OCI-LY1 (cell line): ENCODE measurements around the gene PHETA2.

Experiments
- H2AFZ ChIP-seq: fragments of 200-600 bp; sonication (generic), shearing (Covaris generic); 2 replicates; pipeline ENCODE4 v1.6.0; 2014; ENCODE audit warnings: antibody characterized with exemption, mild to moderate bottlenecking, low read length
- H3F3A ChIP-seq: fragments of 200-600 bp; sonication (generic), shearing (Covaris generic); 2 replicates; pipeline ENCODE4 v1.6.0; 2014; ENCODE audit warnings: mild to moderate bottlenecking, antibody characterized with exemption, low read length, moderate library complexity; ENCODE audit not compliant: insufficient read depth
- H3K27ac ChIP-seq: fragments of 200-600 bp; sonication (generic); 2 replicates; pipeline ENCODE4 v1.5.1; 2014; ENCODE audit warnings: low read length, mixed run types, mild to moderate bottlenecking, low read depth; ENCODE audit not compliant: poor library complexity, severe bottlenecking
- H3K27me3 ChIP-seq: fragments of 200-600 bp; sonication (generic); 2 replicates; pipeline ENCODE4 v1.6.0; 2014; ENCODE audit warnings: antibody characterized with exemption, mild to moderate bottlenecking, low read length, moderate library complexity; ENCODE audit not compliant: insufficient read depth
- H3K36me3 ChIP-seq: fragments of 200-600 bp; sonication (generic); 2 replicates; pipeline ENCODE4 v1.6.1; 2014; ENCODE audit warnings: mild to moderate bottlenecking, antibody characterized with exemption, low read length, moderate library complexity, mixed read lengths; ENCODE audit not compliant: insufficient read depth
- H3K4me1 ChIP-seq: fragments of 200-600 bp; sonication (generic); 2 replicates; pipeline ENCODE4 v1.5.1; 2014; ENCODE audit warnings: mild to moderate bottlenecking, low read length, moderate library complexity; ENCODE audit not compliant: insufficient read depth, severe bottlenecking
- H3K4me2 ChIP-seq: fragments of 200-600 bp; sonication (generic), shearing (Covaris generic); 2 replicates; pipeline ENCODE4 v1.6.1; 2014; ENCODE audit warnings: low read length
- H3K4me3 ChIP-seq: fragments of 200-600 bp; sonication (generic); 2 replicates; pipeline ENCODE4 v1.5.1; 2014; ENCODE audit warnings: low read length, low read depth, mild to moderate bottlenecking, mixed read lengths; ENCODE audit not compliant: poor library complexity, severe bottlenecking
- H3K79me2 ChIP-seq: fragments of 200-600 bp; shearing (Covaris generic); 2 replicates; pipeline ENCODE4 v1.6.1; 2016; ENCODE audit warnings: mixed run types, low read length, mixed read lengths; ENCODE audit not compliant: insufficient read depth
- H3K9ac ChIP-seq: fragments of 200-600 bp; sonication (generic), shearing (Covaris generic); 2 replicates; pipeline ENCODE4 v1.6.1; 2014; ENCODE audit warnings: mild to moderate bottlenecking, low read length, mixed read lengths
- H3K9me2 ChIP-seq: fragments of 200-600 bp; sonication (generic), shearing (Covaris generic); 2 replicates; pipeline ENCODE4 v1.6.1; 2014; ENCODE audit warnings: low read depth, mild to moderate bottlenecking, low read length, mixed read lengths
- H3K9me3 ChIP-seq: fragments of 200-600 bp; shearing (Covaris generic); 2 replicates; pipeline ENCODE4 v1.6.1; 2014; ENCODE audit warnings: low read length, mixed read lengths
- H4K20me1 ChIP-seq: fragments of 200-600 bp; sonication (generic), shearing (Covaris generic); 2 replicates; pipeline ENCODE4 v1.6.0; 2016; ENCODE audit warnings: mild to moderate bottlenecking, low read length; ENCODE audit not compliant: insufficient read depth
- CTCF ChIP-seq: fragments of 200-600 bp; sonication (generic), shearing (Covaris generic); IDR thresholded peaks from 2 replicates; pipeline ENCODE4 v1.5.1; 2017; ENCODE audit warnings: mild to moderate bottlenecking, antibody characterized with exemption, low read length, moderate library complexity, mixed read lengths
- EZH2 ChIP-seq: fragments of 200-600 bp; sonication (generic), shearing (Covaris generic); IDR thresholded peaks from 2 replicates; pipeline ENCODE4 v1.8.0; 2017; ENCODE audit warnings: borderline replicate concordance, mixed run types, mild to moderate bottlenecking, antibody characterized with exemption, low read length, moderate library complexity, mixed read lengths

Gene PHETA2

GRCh38 chr22:42079319-42080251 is 5.5 kb downstream of the PHETA2 start, which contains the start of gene SMDT1:
Gene SMDT1, plus strand, starts transcription at chr22:42079700. Its CDS starts 69 bp downstream, at chr22:42079769.
- Histone ChIP-seq H3K9me2 (no peaks in the 10 kb centered on the region), H3K4me1 (peaks cover 17% of the 10 kb centered on the region), H3K4me3 (peak within 1 kb of the TSS; percentile 81), H3K27ac (peak within 1 kb of the TSS; percentile 79), H3K4me2 (peak within 1 kb of the TSS; percentile 74), H3F3A (no peaks in the 10 kb centered on the region), H2AFZ (no peak within 1 kb of the TSS), H3K9ac (peak within 1 kb of the TSS; percentile 90), H3K27me3 (no peaks in the 10 kb centered on the region), H3K9me3 (no peaks in the 10 kb centered on the region), H3K36me3 (peaks cover 30% of the 10 kb centered on the region), H4K20me1 (no peaks in the 10 kb centered on the region), H3K79me2 (peaks cover 11% of the 10 kb centered on the region)
- no peak for TF ChIP-seq CTCF
- TF ChIP-seq EZH2 = no peak

- H3K9me2 ChIP-seq = no peaks in the 10 kb centered on the region
- no peak overlapping the region for H2AFZ ChIP-seq
- peaks cover 38% of the 10 kb centered on the region for H3K36me3 ChIP-seq
- H3K27ac ChIP-seq = peak overlapping the region; percentile 79
- TF ChIP-seq EZH2 = no peak
- TF ChIP-seq CTCF = no peak
- peaks cover 17% of the 10 kb centered on the region for H3K4me1 ChIP-seq
- H3K4me2 ChIP-seq = peak overlapping the region; percentile 74
- no peaks in the 10 kb centered on the region for H4K20me1 ChIP-seq
- H3K4me3 ChIP-seq = peak overlapping the region; percentile 81
- peak overlapping the region; percentile 90 for H3K9ac ChIP-seq
- H3K27me3 ChIP-seq = no peaks in the 10 kb centered on the region
- no peaks in the 10 kb centered on the region for H3K9me3 ChIP-seq
- peaks cover 11% of the 10 kb centered on the region for H3K79me2 ChIP-seq
- H3F3A ChIP-seq = no peaks in the 10 kb centered on the region
Measured at GRCh38 chr22:42080287-42080686, 6.2 kb downstream of the PHETA2 start.

GRCh38 chr22:42083119-42083518 is 9.1 kb downstream of the PHETA2 start:
- no peaks in the 10 kb centered on the region for H3K27me3 ChIP-seq
- H3K4me2 ChIP-seq = no peak overlapping the region
- no peak overlapping the region for H2AFZ ChIP-seq
- H3K36me3 ChIP-seq = peaks cover 59% of the 10 kb centered on the region
- H3K9ac ChIP-seq = no peak overlapping the region
- no peak overlapping the region for H3K4me3 ChIP-seq
- H3K9me2 ChIP-seq = no peaks in the 10 kb centered on the region
- H3K4me1 ChIP-seq = peaks cover 17% of the 10 kb centered on the region
- H3K9me3 ChIP-seq = no peaks in the 10 kb centered on the region
- H3K27ac ChIP-seq = no peak overlapping the region
- H4K20me1 ChIP-seq = no peaks in the 10 kb centered on the region
- TF ChIP-seq CTCF (no peak), EZH2 (no peak)
- H3K79me2 ChIP-seq = peaks cover 22% of the 10 kb centered on the region
- no peaks in the 10 kb centered on the region for H3F3A ChIP-seq
